OCI-LY7 (cell line): ENCODE measurements around the gene PRKD2. TPM values are rescaled to one million over a fixed set of nuclear protein-coding genes. Genes with fewer than 3 reads are reported as not detected.

Source experiments
- BruUV-seq: library from RNA; stranded (reverse); fragments of 400-500 nt; replicated peaks from 2 replicates; lab custom pipeline; 2021; lab: Mats Ljungman, UMichigan
- CTCF ChIA-PET: fragments of 300-600 bp; sonication (Branson Sonifier 250); formaldehyde crosslinking; loops from one replicate; lab custom pipeline; 2022; ENCODE audit warnings: antibody characterized with exemption; ENCODE audit not compliant: unreplicated experiment; lab: Charles Lee
- POLR2A ChIA-PET: fragments of 300-600 bp; sonication (Branson Sonifier 250); formaldehyde crosslinking; loops from one replicate; lab custom pipeline; 2022; ENCODE audit warnings: antibody characterized with exemption; lab: Charles Lee
- DNase-seq: peaks from one replicate; pipeline ENCODE4 v3.0.0-alpha.2; 2015; ENCODE audit warnings: low spot score
- H2AFZ ChIP-seq: fragments of 200-600 bp; sonication (generic), shearing (Covaris generic); 2 replicates; pipeline ENCODE4 v1.6.1; 2014; ENCODE audit warnings: mild to moderate bottlenecking, antibody characterized with exemption, low read length, moderate library complexity
- H3K27ac ChIP-seq: fragments of 200-600 bp; sonication (generic); 2 replicates; pipeline ENCODE4 v1.5.1; 2014; ENCODE audit warnings: mixed run types, low read depth, mild to moderate bottlenecking, moderate library complexity, low read length, inconsistent platforms; ENCODE audit not compliant: poor library complexity, severe bottlenecking
- H3K36me3 ChIP-seq: fragments of 200-600 bp; sonication (generic); 2 replicates; pipeline ENCODE4 v1.6.1; 2014; ENCODE audit warnings: mild to moderate bottlenecking, antibody characterized with exemption, low read length, moderate library complexity, mixed read lengths; ENCODE audit not compliant: insufficient read depth
- H3K4me1 ChIP-seq: fragments of 200-600 bp; sonication (generic); 2 replicates; pipeline ENCODE4 v1.5.1; 2014; ENCODE audit warnings: mild to moderate bottlenecking, low read length; ENCODE audit not compliant: insufficient read depth, poor library complexity, severe bottlenecking
- H3K4me2 ChIP-seq: fragments of 200-600 bp; sonication (generic); 2 replicates; pipeline ENCODE4 v1.6.1; 2014; ENCODE audit warnings: mild to moderate bottlenecking, low read length
- H3K4me3 ChIP-seq: fragments of 200-600 bp; sonication (generic); 2 replicates; pipeline ENCODE4 v1.5.1; 2014; ENCODE audit warnings: mild to moderate bottlenecking, low read depth, low read length; ENCODE audit not compliant: poor library complexity, severe bottlenecking
- H3K79me2 ChIP-seq: fragments of 200-600 bp; sonication (generic); 2 replicates; pipeline ENCODE4 v1.6.1; 2016; ENCODE audit warnings: low read depth, mild to moderate bottlenecking, low read length, moderate library complexity, mixed read lengths; ENCODE audit not compliant: insufficient read depth
- H3K9me2 ChIP-seq: fragments of 200-600 bp; sonication (generic); 2 replicates; pipeline ENCODE4 v1.6.1; 2016; ENCODE audit warnings: mild to moderate bottlenecking, low read length, mixed read lengths; ENCODE audit not compliant: insufficient read depth
- H3K9me3 ChIP-seq: fragments of 200-600 bp; sonication (generic); 2 replicates; pipeline ENCODE4 v1.6.1; 2014; ENCODE audit warnings: mild to moderate bottlenecking, mixed run types, low read length, mixed read lengths
- H4K20me1 ChIP-seq: fragments of 200-600 bp; sonication (generic); 2 replicates; pipeline ENCODE4 v1.6.1; 2014; ENCODE audit warnings: mild to moderate bottlenecking, antibody characterized with exemption, low read length, moderate library complexity, mixed read lengths; ENCODE audit not compliant: insufficient read depth
- CTCF ChIP-seq: fragments of 200-600 bp; sonication (generic); conservative IDR thresholded peaks from 2 replicates; pipeline ENCODE4 v1.5.1; 2014; ENCODE audit warnings: mild to moderate bottlenecking, antibody characterized with exemption, low read length, moderate library complexity, mixed read lengths
- EZH2phosphoT487 ChIP-seq: fragments of 200-600 bp; sonication (generic); IDR thresholded peaks from 2 replicates; pipeline ENCODE4 v1.6.1; 2018; ENCODE audit warnings: low read depth, borderline replicate concordance, mild to moderate bottlenecking, mixed run types, antibody characterized with exemption, low read length, moderate library complexity, mixed read lengths
- intact Hi-C: fragments of 100-400 bp; cut with micrococcal nuclease; formaldehyde crosslinking; loops from one replicate; pipeline ENCODE4 v1.10.0; 2022; ENCODE audit not compliant: unreplicated experiment
- total RNA-seq, 2 experiments: library from RNA; depleted of rRNA in 1 of 2; stranded (reverse); fragments of >200 nt in 1 of 2; shearing (Covaris generic) in 1 of 2; gene quantifications; 2 replicates each; pipeline ENCODE4 v1.2.3, GENCODE V29; 2014 to 2022

The PRKD2 gene
- total RNA-seq, 2 experiments from 2014 or later, result 30.5 to 89.2 TPM

GRCh38 chr19:46691104-46691503 is 25.8 kb downstream of the PRKD2 start:
- no peaks in the 10 kb centered on the region for H3K9me2 ChIP-seq
- POLR2A ChIA-PET, result interaction anchor here (0.6 kb wide), 3 partner anchors 23 to 335 kb away, joined by 3 read pairs; no protein-coding TSS in a partner anchor
- BruUV-seq, result no TSS peak
- no peak for TF ChIP-seq EZH2phosphoT487
- TF ChIP-seq CTCF, result no peak
- H3K36me3 ChIP-seq, result peaks cover 96% of the 10 kb centered on the region
- H3K4me1 ChIP-seq, result no peaks in the 10 kb centered on the region
- H4K20me1 ChIP-seq, result no peaks in the 10 kb centered on the region
- no peaks in the 10 kb centered on the region for H3K9me3 ChIP-seq
- intact Hi-C loops, result no loop called here
- H3K27ac ChIP-seq, result no peak overlapping the region
- H3K4me3 ChIP-seq, result no peak overlapping the region
- H2AFZ ChIP-seq, result no peak overlapping the region
- DNase-seq, result no peak
- H3K79me2 ChIP-seq, result no peaks in the 10 kb centered on the region
- CTCF ChIA-PET, result no interaction called here
- no peak overlapping the region for H3K4me2 ChIP-seq

GRCh38 chr19:46689358-46689757 is 27.6 kb downstream of the PRKD2 start:
- no peaks in the 10 kb centered on the region for H3K4me1 ChIP-seq
- no peaks in the 10 kb centered on the region for H3K9me3 ChIP-seq
- TF ChIP-seq CTCF (no peak), EZH2phosphoT487 (no peak)
- intact Hi-C loops, result no loop called here
- H3K27ac ChIP-seq, result no peak overlapping the region
- BruUV-seq, result no TSS peak
- no peaks in the 10 kb centered on the region for H3K79me2 ChIP-seq
- peaks cover 94% of the 10 kb centered on the region for H3K36me3 ChIP-seq
- H3K4me2 ChIP-seq, result no peak overlapping the region
- no peak for DNase-seq
- H2AFZ ChIP-seq, result no peak overlapping the region
- H3K4me3 ChIP-seq, result no peak overlapping the region
- H3K9me2 ChIP-seq, result no peaks in the 10 kb centered on the region
- ChIA-PET POLR2A (no interaction called here), CTCF (no interaction called here)
- no peaks in the 10 kb centered on the region for H4K20me1 ChIP-seq

GRCh38 chr19:46687438-46688145 is 29.3 kb downstream of the PRKD2 start:
- Histone ChIP-seq H3K4me2 (no peak overlapping the region), H2AFZ (no peak overlapping the region), H3K27ac (no peak overlapping the region), H3K4me1 (no peaks in the 10 kb centered on the region), H3K9me3 (no peaks in the 10 kb centered on the region), H3K36me3 (peaks cover 94% of the 10 kb centered on the region), H3K4me3 (no peak overlapping the region), H3K9me2 (no peaks in the 10 kb centered on the region), H4K20me1 (no peaks in the 10 kb centered on the region), H3K79me2 (no peaks in the 10 kb centered on the region)
- no TSS peak for BruUV-seq
- POLR2A ChIA-PET, result interaction anchor here (0.6 kb wide), 1 partner anchor 563 kb away, joined by 4 read pairs; no protein-coding TSS in a partner anchor
- TF ChIP-seq CTCF (no peak), EZH2phosphoT487 (no peak)
- intact Hi-C loops, result no loop called here
- CTCF ChIA-PET, result no interaction called here
- no peak for DNase-seq
